ENCODE results near the gene LRP8. TPM values are rescaled to one million over a fixed set of nuclear protein-coding genes. Genes with fewer than 3 reads are reported as not detected.

Gene LRP8
- total RNA-seq, 2 donors from 2014 or later, result 36.0 to 68.1 TPM

DNA sequence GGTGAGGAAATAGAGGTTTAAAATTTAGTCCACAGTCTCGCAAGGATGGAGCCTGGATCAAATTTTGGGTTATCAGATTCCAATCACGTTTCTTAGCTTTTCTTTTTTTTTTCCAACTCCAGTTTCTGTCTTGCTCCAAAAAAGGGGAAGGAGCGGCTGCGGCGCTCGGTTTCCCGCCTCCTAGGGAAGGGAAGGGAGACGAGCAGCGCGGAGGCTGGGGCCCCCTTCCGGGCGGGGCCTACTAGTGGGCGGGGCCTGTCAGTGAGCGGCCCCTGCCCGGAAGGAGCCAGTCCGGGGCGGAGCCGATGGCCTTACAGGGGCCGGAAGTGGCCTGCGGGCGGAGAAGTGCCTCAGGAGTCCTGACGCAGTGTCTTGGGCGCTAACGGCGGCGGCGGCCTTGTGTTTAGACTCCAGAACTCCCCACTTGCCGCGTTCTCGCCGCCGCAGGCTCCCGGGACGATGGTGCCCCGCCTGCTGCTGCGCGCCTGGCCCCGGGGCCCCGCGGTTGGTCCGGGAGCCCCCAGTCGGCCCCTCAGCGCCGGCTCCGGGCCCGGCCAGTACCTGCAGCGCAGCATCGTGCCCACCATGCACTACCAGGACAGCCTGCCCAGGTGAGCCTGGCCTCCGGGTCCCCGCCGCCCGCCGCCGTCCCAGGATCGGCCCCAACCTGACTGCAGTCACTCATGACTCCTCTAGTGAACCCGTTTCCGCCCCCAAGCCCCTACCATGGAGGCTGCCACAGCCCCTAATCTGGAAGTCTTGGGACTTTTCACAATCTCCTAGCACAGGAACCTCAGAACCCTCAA, 131.2 kb downstream of the LRP8 start, which contains the start of gene CPT2:
Gene CPT2, plus strand, starts transcription at position 340 of the 806 bp plus-strand sequence. Its CDS starts 120 bp downstream, at position 460.
- H3K36me3 Mint-ChIP-seq (ENCODE audit: low read depth), result peaks cover 29% of the 10 kb centered on the region
- H3K4me3 Mint-ChIP-seq, result peak within 1 kb of the TSS; percentile 99
- peak within 1 kb of the TSS; percentile 100 for H3K27ac Mint-ChIP-seq
- H3K27me3 Mint-ChIP-seq, result no peaks in the 10 kb centered on the region
- H3K4me1 Mint-ChIP-seq, result peaks cover 10% of the 10 kb centered on the region
- no peaks in the 10 kb centered on the region for H3K9me3 Mint-ChIP-seq
- peak; percentile 100 for ATAC-seq (replicated peaks)

DNA sequence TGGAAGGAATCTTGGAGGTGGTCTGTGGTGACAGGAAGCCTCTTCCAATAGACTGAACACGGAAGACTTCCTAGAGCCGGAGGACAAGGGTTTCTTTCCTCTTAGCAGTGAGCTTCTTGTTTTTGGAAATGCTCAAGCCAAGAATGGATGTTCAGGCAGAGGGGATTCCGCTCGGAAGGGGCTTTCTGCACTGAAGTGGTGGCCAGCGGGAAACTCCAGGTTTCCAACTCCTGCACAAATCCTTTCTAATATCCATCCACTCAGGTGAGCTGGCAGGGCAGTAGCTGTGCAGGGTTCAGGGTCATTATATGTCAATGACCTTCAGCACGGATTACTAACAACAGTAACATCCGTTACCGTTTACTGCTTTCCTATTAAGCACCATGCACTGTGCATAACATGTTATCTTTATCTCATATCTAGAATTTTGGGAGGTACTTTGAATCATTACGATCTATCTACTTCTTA, 131.8 kb downstream of the LRP8 start:
- no peaks in the 10 kb centered on the region for H3K27me3 Mint-ChIP-seq
- peaks cover 23% of the 10 kb centered on the region for H3K36me3 Mint-ChIP-seq (ENCODE audit: low read depth)
- H3K4me3 Mint-ChIP-seq, result peak overlapping the region; percentile 99

DNA sequence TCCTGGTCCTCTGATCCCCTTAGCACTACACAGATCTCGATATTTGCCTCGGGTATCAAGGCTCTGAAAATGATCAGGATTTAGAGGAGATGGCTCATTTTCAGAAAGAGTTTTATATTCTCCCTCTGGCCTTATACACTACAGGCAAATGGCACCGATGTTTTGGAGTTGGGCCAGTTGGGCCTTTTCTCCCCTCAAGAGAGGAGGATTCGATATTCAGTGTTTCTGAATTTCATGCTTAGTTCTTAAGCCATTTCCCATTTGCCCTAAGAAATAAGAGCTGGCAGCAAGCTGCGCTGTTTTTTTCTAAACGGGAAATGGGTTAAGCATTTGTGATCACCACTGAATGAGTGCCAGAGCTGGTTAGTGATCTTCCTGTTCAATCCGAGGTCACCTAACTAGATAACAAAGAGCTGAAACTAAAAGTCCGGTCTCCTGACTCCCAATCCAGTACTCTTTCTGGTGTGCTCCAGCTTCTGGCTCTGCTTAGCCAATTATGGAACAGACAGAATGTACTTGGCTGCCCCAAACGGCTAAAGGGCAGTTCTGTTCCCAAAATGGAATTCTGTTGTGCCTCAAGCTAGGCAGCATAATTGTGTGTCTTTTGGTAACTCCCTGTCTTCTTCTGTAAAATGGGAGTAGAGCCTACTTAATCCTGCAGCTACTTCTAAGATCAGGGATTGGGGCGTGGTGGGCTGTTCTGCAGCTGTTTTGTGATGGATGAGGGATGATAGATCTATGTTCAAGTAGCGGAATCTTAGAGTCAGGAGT, 132.4 kb downstream of the LRP8 start:
- H3K4me3 Mint-ChIP-seq, result peak overlapping the region; percentile 99
- no peaks in the 10 kb centered on the region for H3K9me3 Mint-ChIP-seq
- ATAC-seq (replicated peaks), result no peak
- H3K36me3 Mint-ChIP-seq (ENCODE audit: low read depth), result peaks cover 17% of the 10 kb centered on the region
- peak overlapping the region; percentile 100 for H3K27ac Mint-ChIP-seq
- no peaks in the 10 kb centered on the region for H3K27me3 Mint-ChIP-seq
- H3K4me1 Mint-ChIP-seq, result peaks cover 10% of the 10 kb centered on the region

More for the DNA sequence above, 131.8 kb downstream of the LRP8 start:
- no peaks in the 10 kb centered on the region for H3K9me3 Mint-ChIP-seq
- peak; percentile 23 for ATAC-seq (replicated peaks)
- H3K27ac Mint-ChIP-seq, result peak overlapping the region; percentile 100
- H3K4me1 Mint-ChIP-seq, result peaks cover 10% of the 10 kb centered on the region

Other genes starting within 250 kb of the LRP8 start
- gene SLC1A7, start 185.4 kb downstream of the LRP8 start, total RNA-seq, result not detected
- gene CPT2, start 131.2 kb downstream of the LRP8 start, total RNA-seq, result 10 to 100 TPM; 14.5 to 16.5 TPM
- gene CZIB, start 107.4 kb downstream of the LRP8 start, total RNA-seq, result 10 to 100 TPM; 43.0 to 48.8 TPM
- 10 to 100 TPM; 49.6 to 83.9 TPM for gene MAGOH, start 89.6 kb downstream of the LRP8 start, total RNA-seq
- not detected for gene DMRTB1, start 131.3 kb upstream of the LRP8 start, total RNA-seq

Measured in activated T-helper 17 cell treated with anti-CD3 and anti-CD28 coated beads, Interleukin-2, amount 50 U/mL, for 72 hours (primary cell).